LNCaP clone FGC (cell line): ENCODE results near the gene ITPR2.

Source experiments
- DNase-seq: peaks from one replicate; pipeline ENCODE4 v3.0.0-alpha.2; 2011; ENCODE audit warnings: low read depth
- H3K4me3 ChIP-seq: 2 replicates; pipeline ENCODE4 v1.5.1; 2011; ENCODE audit warnings: mild to moderate bottlenecking, low read depth, low read length, control low read depth
- CTCF ChIP-seq: IDR thresholded peaks from 2 replicates; pipeline ENCODE4 v1.5.1; 2012; ENCODE audit warnings: mild to moderate bottlenecking; ENCODE audit not compliant: control insufficient read depth, insufficient read depth; ENCODE audit errors: extremely low read depth

The ITPR2 gene

GRCh38 chr12:26740348-26740747, 92.6 kb downstream of the ITPR2 start:
- no peak overlapping the region for H3K4me3 ChIP-seq
- TF ChIP-seq CTCF = no peak
- no peak for DNase-seq

GRCh38 chr12:26737487-26738030, 95.4 kb downstream of the ITPR2 start:
- no peak overlapping the region for H3K4me3 ChIP-seq
- no peak for DNase-seq
- TF ChIP-seq CTCF = no peak

- TF ChIP-seq CTCF = no peak
Measured at GRCh38 chr12:26736563-26737486, 96.2 kb downstream of the ITPR2 start.

GRCh38 chr12:26735249-26735639, 97.8 kb downstream of the ITPR2 start:
- no peak for TF ChIP-seq CTCF
- no peak overlapping the region for H3K4me3 ChIP-seq
- no peak for DNase-seq

More at GRCh38 chr12:26736563-26737486, 96.2 kb downstream of the ITPR2 start:
- H3K4me3 ChIP-seq = no peak overlapping the region
- no peak for DNase-seq

GRCh38 chr12:26734510-26735248, 98.3 kb downstream of the ITPR2 start:
- no peak for TF ChIP-seq CTCF
- DNase-seq = no peak
- no peak overlapping the region for H3K4me3 ChIP-seq

- DNase-seq = no peak
- no peak for TF ChIP-seq CTCF
- H3K4me3 ChIP-seq = no peak overlapping the region
Measured at GRCh38 chr12:26732005-26732908, 100.7 kb downstream of the ITPR2 start.
